ENCODE measurements around the gene TRMT11.
"Not testable (repeated sequence)": the region's sequence is repeated elsewhere in the genome, so short reads cannot be mapped to it uniquely, and the experiment has no call there.

The TRMT11 gene

GRCh38 chr6:125956506-125957390 lies 29.6 kb upstream of the TRMT11 start, which contains the start of gene HINT3:
Gene HINT3, plus strand, starts transcription at chr6:125956770. Its CDS starts 208 bp downstream, at chr6:125956978.
- peak; percentile 74 for DNase-seq

- DNase-seq, result no peak
Measured at GRCh38 chr6:125957391-125957693, 29.0 kb upstream of the TRMT11 start.

- DNase-seq, result no peak
Measured at GRCh38 chr6:125957845-125958244, 28.5 kb upstream of the TRMT11 start.

- no peak for DNase-seq
Measured at GRCh38 chr6:125959041-125959440, 27.3 kb upstream of the TRMT11 start.

GRCh38 chr6:125961117-125961516 lies 25.2 kb upstream of the TRMT11 start:
- no peak for DNase-seq

GRCh38 chr6:125962900-125963497 lies 23.3 kb upstream of the TRMT11 start:
- no peak for DNase-seq

GRCh38 chr6:125963817-125964216 lies 22.5 kb upstream of the TRMT11 start:
- no peak for DNase-seq

- no peak for DNase-seq
Measured at GRCh38 chr6:125966569-125966968, 19.8 kb upstream of the TRMT11 start.

- DNase-seq, result no peak
Measured at GRCh38 chr6:125968493-125968892, 17.8 kb upstream of the TRMT11 start.

- no peak for DNase-seq
Measured at GRCh38 chr6:125970760-125971159, 15.6 kb upstream of the TRMT11 start.

GRCh38 chr6:125972478-125972877 lies 13.9 kb upstream of the TRMT11 start:
- DNase-seq, result not testable (repeated sequence)

GRCh38 chr6:125974214-125974866 lies 12.0 kb upstream of the TRMT11 start:
- DNase-seq, result no peak

- no peak for DNase-seq
Measured at GRCh38 chr6:125979101-125979500, 7.2 kb upstream of the TRMT11 start.

- DNase-seq, result no peak
Measured at GRCh38 chr6:125981571-125982185, 4.7 kb upstream of the TRMT11 start.

- DNase-seq, result no peak
Measured at GRCh38 chr6:125983246-125983945, 2.9 kb upstream of the TRMT11 start.

- no peak for DNase-seq
Measured at GRCh38 chr6:125984311-125984710, 2.0 kb upstream of the TRMT11 start.

- no peak for DNase-seq
Measured at GRCh38 chr6:125985522-125985921, 818 bp upstream of the TRMT11 start.

GRCh38 chr6:125985979-125986300 lies 400 bp upstream of the TRMT11 start:
- no peak for DNase-seq

- DNase-seq, result no peak
Measured at GRCh38 chr6:125987026-125987617, 782 bp downstream of the TRMT11 start.

- no peak for DNase-seq
Measured at GRCh38 chr6:125988280-125988679, 1.9 kb downstream of the TRMT11 start.

GRCh38 chr6:125989631-125990030 lies 3.3 kb downstream of the TRMT11 start:
- no peak for DNase-seq

- no peak for DNase-seq
Measured at GRCh38 chr6:125991653-125992052, 5.3 kb downstream of the TRMT11 start.

Measured in NCI-H1436 treated with DMSO at 0.1 percent for 48 hours (cell line).